H9 (cell line): ENCODE results near the gene ASPHD1. TPM values are rescaled to one million over a fixed set of nuclear protein-coding genes. Genes with fewer than 3 reads are reported as not detected.

Experiments
- DNase-seq: peaks from one replicate; pipeline ENCODE4 v3.0.0-alpha.2; 2017
- H2AFZ ChIP-seq: one replicate; pipeline ENCODE4 v1.6.1; 2013; ENCODE audit warnings: mild to moderate bottlenecking, low read length, control low read depth, moderate library complexity
- H2AK5ac ChIP-seq: 2 replicates; pipeline ENCODE4 v1.6.1; 2013; ENCODE audit warnings: low read length, control low read depth, mixed read lengths; ENCODE audit not compliant: insufficient read length
- H2BK120ac ChIP-seq: one replicate; pipeline ENCODE4 v1.6.1; 2013; ENCODE audit warnings: low read depth, mild to moderate bottlenecking, low read length, control low read depth, inconsistent platforms; ENCODE audit not compliant: poor library complexity, severe bottlenecking
- H2BK12ac ChIP-seq: 2 replicates; pipeline ENCODE4 v1.6.1; 2013; ENCODE audit warnings: low read length, control low read depth, mixed read lengths, low read depth; ENCODE audit not compliant: insufficient read length
- H2BK15ac ChIP-seq: 2 replicates; pipeline ENCODE4 v1.6.1; 2013; ENCODE audit warnings: low read depth, low read length, control low read depth
- H2BK20ac ChIP-seq: one replicate; pipeline ENCODE4 v1.6.1; 2013; ENCODE audit warnings: low read depth, mild to moderate bottlenecking, low read length, control low read depth, inconsistent platforms; ENCODE audit not compliant: poor library complexity, severe bottlenecking
- H2BK5ac ChIP-seq: 2 replicates; pipeline ENCODE4 v1.6.1; 2013; ENCODE audit warnings: low read length, control low read depth, mixed read lengths; ENCODE audit not compliant: insufficient read length
- H3K14ac ChIP-seq: 2 replicates; pipeline ENCODE4 v1.6.1; 2013; ENCODE audit warnings: low read length, control low read depth; ENCODE audit not compliant: insufficient read depth
- H3K18ac ChIP-seq: 2 replicates; pipeline ENCODE4 v1.6.1; 2013; ENCODE audit warnings: low read depth, mild to moderate bottlenecking, mixed read lengths, low read length, control low read depth; ENCODE audit not compliant: insufficient read length
- H3K23ac ChIP-seq: 2 replicates; pipeline ENCODE4 v1.6.1; 2013; ENCODE audit warnings: low read length, control low read depth, mixed read lengths, low read depth; ENCODE audit not compliant: insufficient read length
- H3K23me2 ChIP-seq: 2 replicates; pipeline ENCODE4 v1.6.1; 2013; ENCODE audit warnings: low read depth, mild to moderate bottlenecking, mixed read lengths, low read length, control low read depth; ENCODE audit not compliant: insufficient read length, poor library complexity, severe bottlenecking
- H3K27ac ChIP-seq: 2 replicates; pipeline ENCODE4 v1.5.1; 2013; ENCODE audit warnings: low read length, control low read depth, mixed read lengths, low read depth; ENCODE audit not compliant: insufficient read length
- H3K27me3 ChIP-seq: 2 replicates; pipeline ENCODE4 v1.6.1; 2013; ENCODE audit warnings: low read length, control low read depth, inconsistent platforms; ENCODE audit not compliant: insufficient read depth
- H3K4ac ChIP-seq: 2 replicates; pipeline ENCODE4 v1.6.1; 2013; ENCODE audit warnings: low read depth, mild to moderate bottlenecking, control low read depth, inconsistent platforms, low read length, moderate library complexity
- H3K4me1 ChIP-seq: 2 replicates; pipeline ENCODE4 v1.6.1; 2013; ENCODE audit warnings: low read length, control low read depth, inconsistent platforms; ENCODE audit not compliant: insufficient read depth
- H3K4me2 ChIP-seq: 2 replicates; pipeline ENCODE4 v1.6.1; 2013; ENCODE audit warnings: low read length, control low read depth, mixed read lengths; ENCODE audit not compliant: insufficient read length, insufficient read depth
- H3K56ac ChIP-seq: 2 replicates; pipeline ENCODE4 v1.6.1; 2013; ENCODE audit warnings: low read depth, mild to moderate bottlenecking, mixed read lengths, low read length, control low read depth; ENCODE audit not compliant: insufficient read length
- H3K79me1 ChIP-seq: 2 replicates; pipeline ENCODE4 v1.6.1; 2013; ENCODE audit warnings: low read depth, mild to moderate bottlenecking, moderate library complexity, low read length, control low read depth, inconsistent platforms; ENCODE audit not compliant: insufficient read depth, poor library complexity, severe bottlenecking
- H3K79me2 ChIP-seq: 2 replicates; pipeline ENCODE4 v1.6.1; 2013; ENCODE audit warnings: low read length, control low read depth, inconsistent platforms; ENCODE audit not compliant: insufficient read depth
- H3K9ac ChIP-seq: 2 replicates; pipeline ENCODE4 v1.6.1; 2013; ENCODE audit warnings: low read length, control low read depth, mixed read lengths; ENCODE audit not compliant: insufficient read length; ENCODE audit errors: extremely low read depth
- H3K9me3 ChIP-seq: one replicate; pipeline ENCODE4 v1.6.1; 2013; ENCODE audit warnings: low read depth, low read length, inconsistent platforms; ENCODE audit not compliant: control insufficient read depth
- H3T11ph ChIP-seq: one replicate; pipeline ENCODE4 v1.6.1; 2013; ENCODE audit warnings: mild to moderate bottlenecking, low read length, control low read depth, inconsistent platforms
- H4K20me1 ChIP-seq: one replicate; pipeline ENCODE4 v1.6.1; 2013; ENCODE audit not compliant: control insufficient read depth, insufficient read length, insufficient read depth
- H4K5ac ChIP-seq: 2 replicates; pipeline ENCODE4 v1.6.1; 2013; ENCODE audit warnings: low read depth, mild to moderate bottlenecking, mixed read lengths, low read length, control low read depth; ENCODE audit not compliant: insufficient read length
- H4K8ac ChIP-seq: replicated peaks from 2 replicates; pipeline ENCODE4 v1.6.1; 2013; ENCODE audit warnings: low read length, control low read depth, mixed read lengths, low read depth; ENCODE audit not compliant: insufficient read length
- H4K91ac ChIP-seq: 2 replicates; pipeline ENCODE4 v1.6.1; 2013; ENCODE audit warnings: low read depth, mild to moderate bottlenecking, moderate library complexity, mixed read lengths, low read length, control low read depth; ENCODE audit not compliant: insufficient read length
- H3K27ac Mint-ChIP-seq, 3 experiments: 2 replicates in 2 of 3; 3 replicates in 1 of 3; pipeline ENCODE4 v1.8.0; 2020 to 2021; ENCODE audit warnings: mixed read lengths in 3 of 3, mild to moderate bottlenecking in 1 of 3, moderate library complexity in 1 of 3
- H3K27me3 Mint-ChIP-seq: 2 replicates; pipeline ENCODE4 v1.8.0; 2021; ENCODE audit warnings: low read depth, mild to moderate bottlenecking, moderate library complexity, mixed read lengths
- H3K36me3 Mint-ChIP-seq, 3 experiments: 2 replicates in 2 of 3; 3 replicates in 1 of 3; pipeline ENCODE4 v1.8.0; 2020 to 2021; ENCODE audit warnings: low read depth in 3 of 3, mixed read lengths in 3 of 3; ENCODE audit not compliant: insufficient read depth in 1 of 3
- H3K4me1 Mint-ChIP-seq, 2 experiments: 2 replicates each; pipeline ENCODE4 v1.8.0; 2020; ENCODE audit warnings: mixed read lengths in 2 of 2
- H3K4me3 Mint-ChIP-seq, 2 experiments: 2 replicates in 1 of 2; 3 replicates in 1 of 2; pipeline ENCODE4 v1.8.0; 2020 to 2021; ENCODE audit warnings: mild to moderate bottlenecking in 2 of 2, mixed read lengths in 2 of 2, moderate library complexity in 1 of 2
- H3K9me3 Mint-ChIP-seq, 2 experiments: 2 replicates in 1 of 2; 3 replicates in 1 of 2; pipeline ENCODE4 v1.8.0; 2020; ENCODE audit warnings: mild to moderate bottlenecking in 2 of 2, mixed read lengths in 2 of 2, moderate library complexity in 1 of 2
- WGBS: extraction: QIAGEN DNeasy Blood & Tissue Kit; methylation state at CpG from one replicate; pipeline ENCODE4 v1.1.7; 2013; ENCODE audit warnings: missing lambda C conversion rate, low lambda C conversion rate, mixed read lengths; ENCODE audit not compliant: insufficient read length; ENCODE audit errors: extremely low coverage; 5-methylcytosine and 5-hydroxymethylcytosine counted together
- total RNA-seq: library from RNA; stranded (reverse); gene quantifications from 2 replicates; pipeline ENCODE4 v1.2.1, GENCODE V29; 2021
- TF ChIP-seq, protein P1 (sequence below): fragments of 200-600 bp; sonication (generic); conservative IDR thresholded peaks from 3 replicates; pipeline ENCODE4 v1.8.0; 2021; ENCODE audit warnings: antibody characterized with exemption, mild to moderate bottlenecking

The ASPHD1 gene
- total RNA-seq, 1 experiment from 2014 or later: 16.7 TPM

DNA sequence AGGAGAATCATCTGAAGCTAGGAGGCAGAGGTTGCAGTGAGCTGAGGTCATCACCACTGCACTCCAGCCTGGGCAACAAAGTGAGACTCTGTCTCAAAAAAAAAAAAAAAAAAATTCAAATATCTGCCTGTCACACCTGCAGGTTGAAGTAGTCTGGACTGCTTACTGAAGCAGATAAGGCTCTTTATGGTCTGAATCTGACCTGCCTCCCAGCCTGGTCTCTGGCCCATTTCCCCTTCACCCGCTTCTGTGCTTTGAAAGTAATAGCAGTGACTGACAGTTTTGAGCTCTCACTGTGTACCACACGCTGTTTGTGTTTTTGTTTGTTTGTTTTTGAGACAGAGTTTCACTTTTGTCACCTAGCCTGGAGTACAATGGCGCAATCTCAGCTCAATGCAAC is 6.7 kb upstream of the ASPHD1 start:
- H3K27me3 Mint-ChIP-seq: no peaks in the 10 kb centered on the region
- H2BK20ac ChIP-seq: no peak overlapping the region
- H4K91ac ChIP-seq: no peak overlapping the region
- peaks cover 18% of the 10 kb centered on the region in 2 experiments for H3K4me1 Mint-ChIP-seq
- H3K4me2 ChIP-seq: no peak overlapping the region
- no peak overlapping the region for H2BK12ac ChIP-seq
- no peak overlapping the region for H3K18ac ChIP-seq
- peaks cover 9 to 34% (median 26%) of the 10 kb centered on the region in 3 experiments; a peak in 6 of 7 replicates for H3K36me3 Mint-ChIP-seq
- DNase-seq: no peak
- no peak overlapping the region for H3K4ac ChIP-seq
- WGBS: no CpG with 5 or more reads among the region's 3 CpGs
- H3K4me1 ChIP-seq: no peaks in the 10 kb centered on the region; the same call in 1 of the 2 replicates
- TF ChIP-seq, protein P1, sequence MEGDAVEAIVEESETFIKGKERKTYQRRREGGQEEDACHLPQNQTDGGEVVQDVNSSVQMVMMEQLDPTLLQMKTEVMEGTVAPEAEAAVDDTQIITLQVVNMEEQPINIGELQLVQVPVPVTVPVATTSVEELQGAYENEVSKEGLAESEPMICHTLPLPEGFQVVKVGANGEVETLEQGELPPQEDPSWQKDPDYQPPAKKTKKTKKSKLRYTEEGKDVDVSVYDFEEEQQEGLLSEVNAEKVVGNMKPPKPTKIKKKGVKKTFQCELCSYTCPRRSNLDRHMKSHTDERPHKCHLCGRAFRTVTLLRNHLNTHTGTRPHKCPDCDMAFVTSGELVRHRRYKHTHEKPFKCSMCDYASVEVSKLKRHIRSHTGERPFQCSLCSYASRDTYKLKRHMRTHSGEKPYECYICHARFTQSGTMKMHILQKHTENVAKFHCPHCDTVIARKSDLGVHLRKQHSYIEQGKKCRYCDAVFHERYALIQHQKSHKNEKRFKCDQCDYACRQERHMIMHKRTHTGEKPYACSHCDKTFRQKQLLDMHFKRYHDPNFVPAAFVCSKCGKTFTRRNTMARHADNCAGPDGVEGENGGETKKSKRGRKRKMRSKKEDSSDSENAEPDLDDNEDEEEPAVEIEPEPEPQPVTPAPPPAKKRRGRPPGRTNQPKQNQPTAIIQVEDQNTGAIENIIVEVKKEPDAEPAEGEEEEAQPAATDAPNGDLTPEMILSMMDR: no peak
- no peaks in the 10 kb centered on the region; a peak in 1 of 5 replicates for H3K9me3 Mint-ChIP-seq
- H3K27me3 ChIP-seq: no peaks in the 10 kb centered on the region
- no peak overlapping the region; a peak in 1 of 5 replicates for H3K4me3 Mint-ChIP-seq
- no peaks in the 10 kb centered on the region for H3K79me1 ChIP-seq
- no peaks in the 10 kb centered on the region for H4K20me1 ChIP-seq
- H4K8ac ChIP-seq: no peak overlapping the region
- no peak overlapping the region for H2BK120ac ChIP-seq
- no peaks in the 10 kb centered on the region for H3K79me2 ChIP-seq
- H3K56ac ChIP-seq: no peak overlapping the region
- no peak overlapping the region for H3K9ac ChIP-seq
- no peak overlapping the region for H2AFZ ChIP-seq
- H3K27ac ChIP-seq: no peak overlapping the region
- H2BK5ac ChIP-seq: no peak overlapping the region
- no peak overlapping the region for H3K23ac ChIP-seq
- no peak overlapping the region for H3T11ph ChIP-seq
- peaks cover 4% of the 10 kb centered on the region for H3K23me2 ChIP-seq
- H2BK15ac ChIP-seq: no peak overlapping the region
- H3K9me3 ChIP-seq: no peaks in the 10 kb centered on the region
- no peak overlapping the region for H3K14ac ChIP-seq
- no peak overlapping the region for H4K5ac ChIP-seq
- H3K27ac Mint-ChIP-seq: 0 out of 7 replicates have a peak overlapping the region, but pooled peaks of 1 of the 3 experiments have one; percentile 42
- H2AK5ac ChIP-seq: no peak overlapping the region
